ENCODE data around the gene NABP1.

The NABP1 gene

DNA sequence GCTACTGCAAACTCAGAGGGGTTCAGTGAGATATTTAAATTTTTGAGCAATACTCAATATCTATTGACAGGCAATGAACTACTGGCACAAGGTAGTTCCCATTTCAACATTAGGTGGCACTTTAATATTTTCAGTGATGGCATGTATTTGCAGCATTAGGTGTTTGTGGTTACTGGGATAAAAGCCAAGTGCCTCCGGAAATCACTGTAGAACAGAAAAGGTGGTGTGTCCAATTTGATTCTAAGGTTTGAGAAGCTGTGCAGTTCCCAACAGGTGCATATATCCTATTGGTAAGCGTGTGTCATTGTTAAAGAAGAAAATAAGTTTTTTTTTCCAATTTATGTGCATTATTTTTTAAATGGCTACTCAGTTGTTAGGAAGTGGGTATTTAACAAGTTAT lies 41.3 kb downstream of the NABP1 start:
- DNase-seq, result no peak

GRCh38 chr2:191719938-191720337 lies 42.0 kb downstream of the NABP1 start:
- TF ChIP-seq POLR2A (IDR thresholded peaks at IDR 0.05; ENCODE audit: low read length), result no peak
- TF ChIP-seq GATA1 (IDR thresholded peaks at IDR 0.05; ENCODE audit: low read depth, low read length), result no peak
- DNase-seq, result no peak

More for the DNA sequence above, 41.3 kb downstream of the NABP1 start:
- TF ChIP-seq GATA1 (IDR thresholded peaks at IDR 0.05; ENCODE audit: low read depth, low read length) (no peak), POLR2A (IDR thresholded peaks at IDR 0.05; ENCODE audit: low read length) (no peak)

DNA sequence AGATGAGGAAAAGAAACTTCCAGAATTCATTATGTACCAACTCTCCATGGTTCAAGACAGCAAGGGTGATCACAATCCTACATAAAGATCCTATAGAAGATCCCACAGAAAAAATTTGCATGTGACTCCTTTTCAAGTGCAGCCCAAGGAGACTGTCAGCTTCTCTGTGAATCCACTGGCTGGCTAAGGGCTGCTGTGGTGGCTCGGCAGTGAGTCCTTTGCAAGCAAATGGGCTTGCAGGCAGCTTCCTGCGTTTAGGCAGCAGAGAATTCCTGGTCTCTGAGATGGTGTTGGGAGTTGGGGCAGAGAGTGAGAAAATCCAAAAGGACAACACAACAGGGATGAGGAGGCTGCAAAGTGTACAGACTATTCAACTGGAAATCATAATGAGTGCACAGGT lies 43.4 kb downstream of the NABP1 start:
- TF ChIP-seq POLR2A (IDR thresholded peaks at IDR 0.05; ENCODE audit: low read length), result no peak
- TF ChIP-seq GATA1 (IDR thresholded peaks at IDR 0.05; ENCODE audit: low read depth, low read length), result no peak
- DNase-seq, result no peak

GRCh38 chr2:191724015-191724414 lies 46.1 kb downstream of the NABP1 start:
- no peak for TF ChIP-seq POLR2A (IDR thresholded peaks at IDR 0.05; ENCODE audit: low read length)
- no peak for TF ChIP-seq GATA1 (IDR thresholded peaks at IDR 0.05; ENCODE audit: low read depth, low read length)
- DNase-seq, result no peak

GRCh38 chr2:191728750-191729624 lies 51.1 kb downstream of the NABP1 start:
- TF ChIP-seq GATA1 (IDR thresholded peaks at IDR 0.05; ENCODE audit: low read depth, low read length), result no peak
- no peak for TF ChIP-seq POLR2A (IDR thresholded peaks at IDR 0.05; ENCODE audit: low read length)
- no peak for DNase-seq

- DNase-seq, result no peak
Observed at GRCh38 chr2:191730263-191730662, 52.3 kb downstream of the NABP1 start.

More at GRCh38 chr2:191730263-191730662, 52.3 kb downstream of the NABP1 start:
- TF ChIP-seq GATA1 (IDR thresholded peaks at IDR 0.05; ENCODE audit: low read depth, low read length) (no peak), POLR2A (IDR thresholded peaks at IDR 0.05; ENCODE audit: low read length) (no peak)

Measured in erythroblast (primary cell).